NCI-H1092 (cell line): ENCODE data around the gene FARP1.

Experiments
- DNase-seq: peaks from one replicate; lab custom pipeline; 2025; lab: John Stamatoyannopoulos, UW

FARP1 gene

DNA sequence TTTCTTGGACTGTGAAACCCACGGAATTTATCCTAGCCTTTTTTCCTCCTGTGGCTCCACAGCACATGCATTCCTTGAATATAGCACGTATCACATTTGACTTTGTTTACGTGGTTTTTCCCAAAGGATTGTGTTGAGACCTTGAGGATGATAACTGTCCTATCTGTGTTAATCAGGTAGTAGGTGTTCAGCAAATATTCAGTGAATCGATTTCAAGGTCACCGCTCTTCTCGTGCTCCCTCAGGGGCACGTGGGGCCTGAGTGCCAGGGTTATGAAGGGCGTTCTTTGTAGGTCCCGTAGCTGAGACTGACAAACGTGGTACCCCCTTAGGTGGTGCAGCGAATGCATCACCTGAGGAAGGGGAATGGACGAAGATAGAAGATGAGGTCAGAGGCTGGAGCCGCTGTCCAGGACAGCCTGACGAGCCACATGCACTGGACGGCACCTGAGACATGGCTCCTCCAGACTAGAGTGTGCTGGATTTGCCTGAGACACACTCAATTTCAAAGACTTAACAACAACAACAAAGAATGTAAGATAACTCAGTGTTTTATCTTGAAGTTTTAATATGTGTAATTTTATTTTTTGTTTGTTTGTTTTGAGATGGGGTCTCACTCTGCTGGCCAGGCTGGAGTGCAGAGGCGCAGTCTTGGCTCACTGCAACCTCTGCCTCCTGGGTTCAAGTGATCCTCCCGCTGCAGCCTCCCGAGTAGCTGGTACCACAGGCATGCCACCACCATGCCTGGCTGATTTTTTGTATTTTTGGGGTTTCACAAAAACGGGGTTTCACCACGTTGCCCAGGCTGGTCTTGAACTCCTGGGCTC lies 165.4 kb downstream of the FARP1 start:
- no peak for DNase-seq

DNA sequence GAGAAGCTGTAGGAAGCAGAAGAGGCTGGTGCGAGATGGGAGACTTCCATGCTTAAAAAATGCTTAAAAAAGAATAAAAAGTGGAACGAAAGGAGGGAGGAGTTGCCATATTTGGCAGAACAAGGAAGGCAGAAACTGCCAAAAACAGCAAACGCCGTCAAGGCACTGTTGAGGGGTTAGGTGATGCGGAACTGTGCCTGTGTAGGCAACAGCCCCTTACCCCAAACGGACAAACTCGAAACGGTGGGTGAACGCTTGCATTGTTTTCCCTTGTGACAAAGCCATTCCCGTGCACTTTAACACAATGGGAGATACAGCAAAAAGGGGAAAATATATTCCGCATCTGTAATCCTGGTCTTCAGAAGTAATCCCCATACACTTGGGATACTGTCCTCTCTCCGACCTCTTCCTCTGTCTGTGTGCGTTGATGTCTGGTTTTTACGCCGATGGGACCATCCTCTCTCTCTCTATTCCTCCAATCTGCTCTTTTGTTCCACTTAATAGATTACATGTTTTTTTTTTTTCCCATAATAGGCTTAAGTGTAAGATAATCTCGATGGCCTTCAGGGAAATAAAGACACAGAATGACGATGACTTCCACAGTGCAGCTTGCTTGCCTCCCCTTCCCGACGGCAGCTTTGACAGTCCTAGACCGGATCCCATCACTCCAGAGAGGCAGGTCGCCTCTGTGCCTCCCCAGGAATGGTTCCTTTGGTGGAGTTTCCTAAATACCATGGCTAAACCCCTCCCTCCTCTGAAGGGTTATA lies 166.9 kb downstream of the FARP1 start:
- DNase-seq: no peak

DNA sequence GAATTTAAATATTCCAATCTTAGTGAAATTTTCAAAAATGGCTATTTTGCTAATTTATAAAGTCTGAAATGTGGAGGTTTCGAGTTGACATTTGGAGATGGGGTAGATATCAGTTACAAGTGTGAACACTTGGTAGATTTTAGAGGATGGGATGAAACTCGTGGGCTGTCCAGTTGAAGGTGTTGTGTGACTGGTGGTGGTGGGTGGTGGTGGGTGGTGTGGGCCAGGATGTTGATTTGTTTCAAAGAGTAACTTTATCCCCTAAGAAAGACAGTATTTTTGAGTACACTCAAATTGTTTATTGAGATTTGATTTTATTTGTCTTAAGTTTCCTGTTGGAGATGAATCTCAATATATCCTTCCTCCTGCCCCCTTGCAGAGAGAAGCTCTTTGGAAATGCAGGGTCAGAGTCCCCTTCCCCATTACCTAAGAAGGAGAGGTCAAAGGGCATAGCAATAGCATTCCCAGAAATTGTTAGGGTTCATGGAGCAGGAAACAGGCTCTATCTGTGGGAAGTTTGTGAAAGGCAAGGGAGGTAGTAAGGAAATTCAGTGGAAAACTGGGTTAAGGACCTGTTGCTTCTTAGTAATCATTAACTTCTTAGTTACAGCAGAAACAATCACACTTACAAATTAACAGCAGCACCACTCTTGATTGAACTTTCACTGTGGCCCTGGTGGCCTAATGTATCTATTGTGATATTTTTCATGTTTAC lies 167.7 kb downstream of the FARP1 start:
- DNase-seq: no peak

DNA sequence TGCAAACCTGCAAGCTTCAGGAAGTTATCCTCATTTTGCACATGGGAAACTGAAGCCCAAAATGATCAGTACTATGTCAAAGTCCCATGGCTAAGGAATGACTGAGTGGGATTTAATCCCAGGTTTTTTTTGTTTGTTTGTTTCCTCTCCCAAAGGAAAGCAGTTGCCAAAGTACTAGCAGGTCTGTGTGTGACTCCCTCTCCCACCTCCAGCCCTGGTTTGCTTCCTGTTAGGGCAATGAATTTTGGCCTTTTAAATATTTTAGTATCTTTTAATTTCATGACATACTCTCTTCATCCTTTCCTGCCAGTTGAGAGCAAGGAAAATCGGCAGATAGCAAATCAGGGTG lies 168.3 kb downstream of the FARP1 start:
- no peak for DNase-seq

DNA sequence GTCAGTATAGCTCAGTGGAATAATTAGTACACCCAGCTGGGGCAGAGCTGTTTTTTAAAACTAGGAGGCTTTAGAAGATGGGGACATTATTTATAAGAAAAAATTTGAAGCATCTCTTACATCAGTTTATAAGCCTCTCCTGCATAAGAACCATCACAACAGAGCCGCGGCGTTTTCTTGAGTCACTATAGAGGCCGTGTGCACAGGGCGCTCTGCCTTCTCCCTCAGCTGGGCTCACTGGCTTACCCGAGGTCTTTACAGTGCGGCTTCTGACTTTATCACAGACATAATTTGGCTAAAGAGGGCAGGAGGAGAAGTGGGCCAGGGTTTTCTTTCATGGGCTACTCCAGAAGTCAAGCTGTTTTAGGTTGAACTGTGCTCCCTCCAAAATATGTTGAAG lies 169.7 kb downstream of the FARP1 start:
- no peak for DNase-seq

DNA sequence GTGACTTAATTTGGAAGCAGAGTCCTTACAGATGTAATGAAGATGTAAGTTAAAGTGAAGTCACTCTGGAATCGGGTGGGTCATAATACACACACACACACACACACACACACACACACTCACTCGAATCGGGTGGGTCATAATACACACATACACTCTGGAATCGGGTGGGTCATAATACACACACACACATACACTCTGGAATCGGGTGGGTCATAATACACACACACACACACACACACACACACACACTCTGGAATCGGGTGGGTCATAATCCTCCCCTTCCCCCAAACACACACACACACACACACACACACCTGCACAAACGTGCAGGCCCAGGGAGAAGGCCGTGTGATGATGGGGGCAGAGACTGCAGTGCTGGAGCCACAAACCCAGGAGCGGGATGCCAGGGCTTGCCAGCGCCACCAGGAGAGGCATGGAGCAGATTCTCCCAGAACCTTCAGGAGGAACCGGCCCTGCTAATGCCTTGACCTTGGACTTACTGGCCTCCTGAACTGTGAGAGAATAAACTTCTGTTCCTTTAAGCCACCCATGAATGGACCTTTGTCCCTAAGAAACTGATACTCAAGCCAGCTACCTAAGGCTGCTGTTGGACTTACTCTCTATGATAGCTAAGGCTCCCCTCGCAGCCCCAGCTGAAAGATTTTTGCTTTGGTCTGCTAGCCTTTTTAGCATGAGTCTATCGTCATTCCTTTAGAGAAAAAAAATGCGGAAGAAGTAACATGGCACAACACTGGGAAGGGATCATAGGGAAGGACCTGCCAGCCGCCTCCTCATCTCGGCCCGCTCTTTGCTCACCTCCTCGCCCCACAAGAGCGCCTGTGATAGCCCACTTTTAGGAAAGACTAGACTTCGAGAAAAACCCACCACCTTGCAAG lies 170.4 kb downstream of the FARP1 start:
- DNase-seq: no peak

DNA sequence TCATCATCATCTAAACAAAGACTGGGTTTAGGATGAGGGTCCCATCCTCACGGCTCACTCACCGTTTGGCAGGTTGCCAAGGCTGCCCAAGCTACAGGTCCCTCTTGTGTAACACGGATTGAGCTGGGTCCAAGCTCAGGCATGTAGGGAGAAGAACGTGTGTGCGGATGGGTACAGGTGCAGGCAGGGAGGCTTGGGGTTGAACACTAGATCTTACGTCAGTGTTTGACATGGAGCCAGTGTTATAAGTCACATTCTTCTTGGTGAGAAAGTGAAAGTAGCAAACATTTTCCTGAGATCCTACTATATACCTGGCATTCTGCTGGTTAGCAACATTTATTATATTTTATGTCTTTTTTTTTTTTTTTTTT lies 171.0 kb downstream of the FARP1 start:
- DNase-seq: no peak

DNA sequence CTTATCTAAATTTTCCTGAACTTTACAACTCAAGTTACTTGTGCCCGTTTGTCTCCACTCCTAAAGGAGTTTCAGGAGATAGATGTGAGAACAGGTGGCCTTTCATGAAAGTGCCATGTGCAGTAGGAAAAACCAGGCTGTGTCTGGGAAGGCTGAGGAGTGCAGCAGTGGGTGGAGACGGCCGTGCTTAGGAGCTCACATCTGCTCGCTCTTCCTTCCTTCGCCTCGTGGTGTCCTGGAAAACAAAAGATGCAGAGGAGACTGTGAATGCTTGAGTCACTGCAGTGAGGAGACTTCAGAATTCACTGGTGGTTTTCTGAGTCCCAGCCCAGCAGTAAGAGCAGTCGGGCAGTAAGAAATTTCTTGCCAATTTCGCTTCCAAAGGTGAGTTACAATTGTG lies 172.6 kb downstream of the FARP1 start:
- DNase-seq: no peak

DNA sequence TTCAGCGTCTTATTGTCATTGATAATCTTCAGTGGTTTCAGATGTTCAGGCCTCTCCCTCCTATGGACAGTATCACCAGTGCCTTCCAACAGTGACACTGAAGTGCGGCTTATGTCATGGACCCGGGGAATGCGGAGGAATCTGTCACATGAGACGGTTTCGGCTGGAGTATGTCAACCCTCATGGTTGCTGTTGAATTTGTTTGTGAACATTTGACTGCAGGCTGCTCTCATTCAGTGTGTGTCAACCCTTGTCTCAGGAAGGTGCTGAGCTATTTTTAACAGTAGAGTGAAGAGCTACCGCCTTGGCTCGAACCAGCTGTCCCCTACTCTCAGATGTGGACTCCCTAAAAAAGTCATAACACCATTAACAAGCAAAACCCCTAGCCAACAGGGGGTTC lies 173.0 kb downstream of the FARP1 start:
- DNase-seq: no peak

DNA sequence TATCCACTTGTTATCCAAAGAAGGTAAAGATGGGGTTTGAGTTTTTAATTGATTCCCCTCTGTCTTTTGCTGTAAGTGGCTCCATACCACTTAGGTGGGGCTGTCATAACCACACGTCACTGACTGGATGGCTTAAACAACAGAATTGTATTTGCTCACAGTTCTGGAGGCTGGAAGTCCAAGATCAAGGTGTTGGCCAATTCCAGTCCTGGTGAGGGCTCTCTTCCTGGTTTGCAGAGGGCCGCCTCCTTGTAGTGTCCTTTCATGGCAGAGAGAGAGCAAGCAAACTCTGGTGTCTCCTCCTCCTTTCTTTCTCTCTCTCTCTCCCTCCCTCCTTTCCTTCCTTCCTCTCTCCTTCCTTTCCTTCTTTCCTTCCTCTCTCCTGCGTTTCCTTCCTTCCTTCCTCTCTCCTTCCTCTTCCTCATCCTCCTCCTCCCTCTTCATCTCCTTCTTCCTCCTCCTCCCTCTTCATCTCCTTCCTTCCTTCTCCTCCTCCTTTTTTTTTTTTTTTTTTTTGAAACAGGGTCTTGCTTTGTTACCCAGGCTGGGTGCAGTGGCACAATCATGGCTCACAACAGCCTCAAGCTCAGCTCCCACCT lies 174.8 kb downstream of the FARP1 start:
- DNase-seq: no peak

DNA sequence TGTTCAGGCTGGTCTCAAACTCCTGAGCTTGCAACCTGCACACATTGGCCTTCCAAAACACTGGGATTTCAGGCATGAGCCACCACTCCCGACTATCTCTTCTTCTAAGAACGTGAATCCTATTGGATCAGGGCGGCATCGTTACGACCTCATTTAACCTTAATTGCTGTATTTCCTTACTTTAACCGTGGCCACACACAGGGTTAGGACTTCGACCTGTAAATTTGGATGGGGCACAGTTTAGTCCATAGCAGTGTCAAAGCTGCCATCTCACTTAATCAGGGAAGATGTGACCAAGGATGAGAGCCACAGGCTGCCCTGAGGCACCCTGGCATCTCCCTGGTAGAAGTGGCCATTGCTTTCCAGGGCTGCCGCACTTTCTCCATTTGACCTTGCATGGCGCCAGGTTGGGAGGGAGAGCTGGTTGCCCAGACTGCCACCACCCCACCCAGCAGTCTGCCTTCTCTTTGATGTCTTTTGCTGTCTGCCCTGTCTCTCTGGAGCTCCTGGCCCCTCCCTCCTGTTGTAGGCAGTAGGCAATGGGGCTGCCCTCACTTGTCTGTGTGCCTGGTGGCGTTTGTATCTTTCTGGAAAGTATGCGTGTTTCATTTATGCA lies 175.5 kb downstream of the FARP1 start:
- DNase-seq: no peak

DNA sequence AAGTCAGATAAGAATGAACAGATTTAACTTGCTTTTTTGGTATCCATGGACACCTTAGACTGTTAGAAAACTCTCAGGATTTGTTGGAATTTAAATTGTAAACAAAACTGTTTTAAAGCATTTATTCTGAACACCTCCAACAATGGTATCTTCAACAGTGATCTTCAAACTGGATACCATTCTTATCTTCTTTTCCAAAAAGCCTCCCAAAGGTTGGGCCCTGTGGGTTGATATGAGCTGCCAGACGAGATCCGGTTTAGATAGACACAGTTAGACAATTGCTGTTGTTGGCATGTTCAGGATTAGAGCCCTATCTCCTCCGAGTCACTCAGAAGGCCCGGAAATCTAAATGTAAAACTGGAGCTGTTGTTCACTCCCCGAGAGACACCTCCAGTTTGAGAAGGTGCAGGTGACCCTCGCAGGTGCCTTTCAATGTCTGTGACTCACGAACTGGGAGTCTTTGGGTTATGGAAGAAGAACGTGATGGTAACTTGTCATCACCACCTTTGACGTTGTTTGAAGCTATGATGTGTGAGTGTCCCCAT lies 177.7 kb downstream of the FARP1 start:
- DNase-seq: no peak

DNA sequence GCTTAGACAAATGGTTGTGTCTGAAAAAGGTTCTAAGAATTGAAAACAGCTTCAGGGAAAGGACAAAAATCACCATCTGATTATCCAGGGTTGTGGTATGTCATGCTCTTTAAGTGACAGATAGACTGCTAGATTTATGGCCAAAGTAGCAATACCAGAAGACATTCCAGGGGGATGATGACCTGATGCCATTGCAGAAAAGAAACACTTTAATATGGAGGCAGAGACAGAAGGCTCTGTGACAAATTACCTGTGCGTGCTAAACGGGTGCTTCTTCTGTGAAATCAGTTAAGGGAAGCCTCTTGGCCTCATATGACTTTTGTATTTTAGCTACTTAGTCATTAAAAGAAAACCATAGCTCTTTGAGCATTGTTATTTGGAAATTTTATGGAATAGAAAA lies 178.5 kb downstream of the FARP1 start:
- no peak for DNase-seq

DNA sequence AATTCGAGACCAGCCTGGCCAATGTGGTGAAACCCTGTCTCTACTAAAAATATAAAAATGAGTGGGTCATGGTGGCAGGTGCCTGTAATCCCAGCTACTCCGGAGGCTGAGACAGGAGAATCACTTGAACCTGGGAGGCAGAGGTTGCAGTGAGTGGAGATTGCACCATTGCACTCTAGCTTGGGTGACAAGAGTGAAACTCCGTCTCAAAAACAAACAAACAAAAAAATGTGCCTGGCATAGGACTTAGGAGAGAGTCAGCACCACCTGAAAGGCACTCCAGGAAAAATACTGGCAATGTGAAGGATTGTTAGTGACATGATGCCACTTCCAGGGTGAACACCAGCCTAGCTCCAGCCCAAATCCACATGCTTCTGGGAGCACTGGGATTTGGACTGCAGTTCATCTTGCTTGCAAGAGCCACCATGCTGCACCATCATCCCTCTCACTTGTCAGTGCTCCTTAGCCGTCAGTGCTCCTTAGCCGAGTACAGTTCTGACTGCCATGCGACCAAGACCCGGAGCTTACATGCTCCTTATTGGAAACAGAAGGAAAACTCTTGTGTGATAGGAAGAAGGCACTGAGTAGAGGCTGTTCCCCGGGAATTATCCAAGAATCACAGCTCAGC lies 179.3 kb downstream of the FARP1 start:
- no peak for DNase-seq

DNA sequence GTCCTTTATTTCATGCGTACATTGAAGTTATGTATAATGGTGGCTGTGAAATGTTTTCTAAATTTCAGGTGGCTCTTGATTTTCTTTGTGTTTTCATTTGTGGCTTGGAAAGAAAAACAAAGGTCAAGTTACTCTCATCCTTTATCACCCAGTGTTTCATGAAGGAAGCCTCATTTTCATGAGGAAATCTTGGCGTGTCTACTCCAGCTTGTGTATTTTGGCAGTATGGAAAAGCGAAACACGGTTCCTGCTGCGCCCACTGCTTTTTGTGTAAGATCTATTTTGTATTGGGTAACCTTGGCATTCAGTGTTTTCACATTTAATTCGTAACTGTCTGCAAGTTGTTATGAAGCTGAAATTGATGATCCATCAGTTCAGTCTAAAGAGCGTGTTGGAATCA lies 181.2 kb downstream of the FARP1 start:
- DNase-seq: peak; percentile 16

DNA sequence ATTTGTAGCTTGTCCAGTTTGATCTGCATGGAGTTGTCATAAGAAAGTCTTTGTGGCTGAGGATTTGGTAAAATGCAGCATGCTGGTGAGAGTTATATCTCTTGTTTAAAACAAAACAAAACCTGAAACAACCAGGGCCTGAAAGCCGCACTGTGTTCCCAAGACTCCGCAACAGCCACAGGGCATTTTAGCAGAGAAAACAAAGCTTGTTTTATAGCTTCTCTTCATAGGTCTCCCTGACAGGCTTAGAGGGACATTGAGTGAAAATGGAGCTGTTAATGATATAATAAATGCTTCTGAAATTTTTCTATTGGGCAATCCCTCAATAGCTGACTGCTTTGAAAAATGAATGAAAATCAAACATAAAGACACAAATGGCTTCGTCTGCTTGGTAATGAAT lies 182.8 kb downstream of the FARP1 start:
- no peak for DNase-seq

DNA sequence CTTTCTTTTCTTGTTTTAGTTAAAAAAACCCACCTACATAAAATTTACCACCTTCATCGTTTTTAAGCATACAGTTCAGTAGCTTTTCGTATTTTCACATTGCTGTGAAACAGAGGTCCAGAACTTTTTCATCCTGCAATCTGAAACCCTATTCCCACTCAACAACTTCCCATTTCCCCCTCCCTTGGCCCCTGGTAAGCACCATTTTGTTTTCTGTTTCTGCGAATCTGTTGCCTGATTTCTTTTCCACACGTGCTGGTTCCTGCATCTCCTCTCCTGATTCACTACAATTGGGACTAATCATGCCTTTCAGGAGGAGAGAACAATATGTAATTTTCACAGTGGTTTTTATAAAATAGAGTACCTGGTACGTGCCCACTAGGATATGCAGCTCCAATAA lies 183.4 kb downstream of the FARP1 start:
- DNase-seq: no peak

DNA sequence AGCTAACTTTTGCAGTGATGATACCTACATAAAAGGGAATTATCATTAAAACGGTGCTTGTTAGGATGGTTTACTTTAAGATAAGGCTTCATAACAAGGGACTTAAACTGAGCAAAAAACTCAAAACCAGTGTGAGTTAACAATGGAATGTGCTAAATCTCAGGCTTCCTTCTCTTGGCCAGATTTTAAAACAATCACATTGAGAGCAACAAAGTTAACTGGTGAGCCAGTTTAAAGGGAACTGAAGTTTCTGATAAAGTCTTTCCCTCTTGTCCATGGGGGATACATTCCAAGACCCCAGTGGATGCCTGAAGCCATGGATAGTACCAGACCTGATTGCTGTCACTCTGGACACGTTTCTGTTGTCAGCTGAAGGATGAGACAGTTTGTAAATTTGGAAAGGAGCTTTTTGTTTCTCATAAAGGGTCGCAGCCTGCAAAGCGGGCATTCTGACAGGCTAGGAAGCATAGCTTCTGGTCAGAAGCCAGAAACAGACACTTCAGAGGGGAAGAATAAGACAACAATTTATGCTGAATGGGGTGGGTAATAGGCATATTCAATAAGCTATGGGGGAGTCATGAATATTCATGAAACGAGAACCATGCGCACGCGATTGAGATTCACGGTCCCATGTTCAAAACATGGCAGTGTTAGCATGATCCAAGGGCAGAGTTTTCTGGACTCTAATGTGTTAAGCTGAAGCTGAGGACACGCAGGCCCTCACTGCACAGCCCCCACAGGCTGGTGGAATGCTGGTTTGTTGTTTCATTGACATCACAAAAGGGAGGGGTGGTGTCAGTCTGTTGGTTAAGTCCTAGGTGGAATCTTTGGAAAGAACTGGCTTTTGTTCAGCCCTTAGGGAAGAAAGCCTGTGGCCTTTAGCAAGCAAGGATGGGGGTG lies 184.7 kb downstream of the FARP1 start:
- no peak for DNase-seq

DNA sequence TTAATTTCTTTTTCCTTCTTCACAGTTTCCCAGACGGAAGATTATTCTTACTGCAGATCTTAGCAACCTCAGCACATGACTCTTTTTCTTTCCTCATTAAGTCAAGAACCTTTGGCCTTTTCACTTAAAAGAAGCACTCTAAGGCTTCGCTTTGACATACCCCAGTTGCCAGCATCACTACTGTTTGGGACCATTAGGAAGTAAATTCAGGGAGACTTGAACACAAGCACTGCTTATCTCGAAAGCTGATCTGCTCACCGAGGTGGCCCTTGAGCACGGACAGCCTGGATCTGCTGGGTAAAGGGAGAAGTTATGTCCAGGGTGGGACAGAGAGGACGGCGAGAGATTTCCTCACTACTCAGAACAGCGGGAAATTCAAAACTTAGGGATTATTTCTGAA lies 185.6 kb downstream of the FARP1 start:
- DNase-seq: no peak
